Glomerular visceral epithelial cell (primary cell): Measurements from ENCODE around the gene NDUFA13.

Experiments used
- DNase-seq: peaks from one replicate; pipeline ENCODE4 v3.0.0-alpha.2; 2016; ENCODE audit errors: extremely low spot score

NDUFA13 gene

GRCh38 chr19:19548915-19549759, 33.1 kb downstream of the NDUFA13 start:
- DNase-seq = no peak

GRCh38 chr19:19549804-19550464, 33.9 kb downstream of the NDUFA13 start:
- DNase-seq = no peak

GRCh38 chr19:19550485-19550929, 34.5 kb downstream of the NDUFA13 start:
- peak; percentile 45 for DNase-seq

- DNase-seq = no peak
Observed at GRCh38 chr19:19550972-19551852, 35.2 kb downstream of the NDUFA13 start.

- DNase-seq = peak; percentile 17
Observed at GRCh38 chr19:19551853-19552192, 35.8 kb downstream of the NDUFA13 start.

GRCh38 chr19:19552798-19553197, 36.8 kb downstream of the NDUFA13 start:
- DNase-seq = no peak

GRCh38 chr19:19553670-19554069, 37.6 kb downstream of the NDUFA13 start:
- DNase-seq = no peak

GRCh38 chr19:19554074-19555023, 38.3 kb downstream of the NDUFA13 start:
- no peak for DNase-seq

- no peak for DNase-seq
Observed at GRCh38 chr19:19558055-19558454, 42.0 kb downstream of the NDUFA13 start.

GRCh38 chr19:19558636-19559035, 42.6 kb downstream of the NDUFA13 start:
- no peak for DNase-seq

GRCh38 chr19:19559931-19560330, 43.9 kb downstream of the NDUFA13 start:
- DNase-seq = no peak

- no peak for DNase-seq
Observed at GRCh38 chr19:19561946-19562664, 46.1 kb downstream of the NDUFA13 start.

- no peak for DNase-seq
Observed at GRCh38 chr19:19562665-19563347, 46.8 kb downstream of the NDUFA13 start.

GRCh38 chr19:19563348-19563848, 47.4 kb downstream of the NDUFA13 start:
- DNase-seq = no peak

- peak; percentile 29 for DNase-seq
Observed at GRCh38 chr19:19566306-19566705, 50.3 kb downstream of the NDUFA13 start.

- DNase-seq = no peak
Observed at GRCh38 chr19:19567391-19567790, 51.4 kb downstream of the NDUFA13 start.

GRCh38 chr19:19568802-19569756, 53.1 kb downstream of the NDUFA13 start:
- DNase-seq = no peak

- no peak for DNase-seq
Observed at GRCh38 chr19:19570571-19570970, 54.5 kb downstream of the NDUFA13 start.
